GM19395 (cell line): ENCODE data around the gene AURKA.
"Not testable (repeated sequence)": the region's sequence is repeated elsewhere in the genome, so short reads cannot be mapped to it uniquely, and the experiment has no call there.

Experiments
- ATAC-seq: cut with Tn5 transposase; IDR thresholded peaks from one replicate; pipeline ENCODE4 v1.9.1; 2021; ENCODE audit warnings: mild to moderate bottlenecking, moderate library complexity; ENCODE audit not compliant: unreplicated experiment

The AURKA gene

GRCh38 chr20:56360133-56360907 lies 31.7 kb downstream of the AURKA start:
- no peak for ATAC-seq

GRCh38 chr20:56359212-56360132 lies 32.5 kb downstream of the AURKA start:
- peak; percentile 32 for ATAC-seq

GRCh38 chr20:56358600-56359211 lies 33.3 kb downstream of the AURKA start, which contains the start of gene FAM210B:
Gene FAM210B, plus strand, starts transcription at chr20:56358974. Its CDS starts 32 bp downstream, at chr20:56359006.
- peak; percentile 91 for ATAC-seq

GRCh38 chr20:56358070-56358469 lies 33.9 kb downstream of the AURKA start:
- ATAC-seq: no peak

- ATAC-seq: no peak
Measured at GRCh38 chr20:56353356-56353755, 38.7 kb downstream of the AURKA start.

- ATAC-seq: no peak
Measured at GRCh38 chr20:56352345-56353055, 39.5 kb downstream of the AURKA start.

GRCh38 chr20:56350842-56351241 lies 41.2 kb downstream of the AURKA start:
- ATAC-seq: no peak

- ATAC-seq: no peak
Measured at GRCh38 chr20:56348746-56349145, 43.3 kb downstream of the AURKA start.

- no peak for ATAC-seq
Measured at GRCh38 chr20:56348305-56348693, 43.7 kb downstream of the AURKA start.

GRCh38 chr20:56347628-56348304 lies 44.2 kb downstream of the AURKA start:
- no peak for ATAC-seq

- ATAC-seq: no peak
Measured at GRCh38 chr20:56345911-56346310, 46.1 kb downstream of the AURKA start.

- peak; percentile 76 for ATAC-seq
Measured at GRCh38 chr20:56343861-56344381, 48.1 kb downstream of the AURKA start.

GRCh38 chr20:56342783-56343182 lies 49.2 kb downstream of the AURKA start:
- no peak for ATAC-seq

GRCh38 chr20:56336709-56337108 lies 55.3 kb downstream of the AURKA start:
- not testable (repeated sequence) for ATAC-seq

GRCh38 chr20:56328861-56329260 lies 63.2 kb downstream of the AURKA start:
- ATAC-seq: no peak

GRCh38 chr20:56324806-56325205 lies 67.2 kb downstream of the AURKA start:
- ATAC-seq: no peak

- no peak for ATAC-seq
Measured at GRCh38 chr20:56323656-56324055, 68.4 kb downstream of the AURKA start.

GRCh38 chr20:56323206-56323605 lies 68.8 kb downstream of the AURKA start:
- ATAC-seq: no peak

- ATAC-seq: no peak
Measured at GRCh38 chr20:56322681-56323080, 69.3 kb downstream of the AURKA start.
